OCI-LY1 (cell line): ENCODE data around the gene NPB.

Source experiments
- H2AFZ ChIP-seq: fragments of 200-600 bp; sonication (generic), shearing (Covaris generic); 2 replicates; pipeline ENCODE4 v1.6.0; 2014; ENCODE audit warnings: antibody characterized with exemption, mild to moderate bottlenecking, low read length
- H3F3A ChIP-seq: fragments of 200-600 bp; sonication (generic), shearing (Covaris generic); 2 replicates; pipeline ENCODE4 v1.6.0; 2014; ENCODE audit warnings: mild to moderate bottlenecking, antibody characterized with exemption, low read length, moderate library complexity; ENCODE audit not compliant: insufficient read depth
- H3K27ac ChIP-seq: fragments of 200-600 bp; sonication (generic); 2 replicates; pipeline ENCODE4 v1.5.1; 2014; ENCODE audit warnings: low read length, mixed run types, mild to moderate bottlenecking, low read depth; ENCODE audit not compliant: poor library complexity, severe bottlenecking
- H3K27me3 ChIP-seq: fragments of 200-600 bp; sonication (generic); 2 replicates; pipeline ENCODE4 v1.6.0; 2014; ENCODE audit warnings: antibody characterized with exemption, mild to moderate bottlenecking, low read length, moderate library complexity; ENCODE audit not compliant: insufficient read depth
- H3K36me3 ChIP-seq: fragments of 200-600 bp; sonication (generic); 2 replicates; pipeline ENCODE4 v1.6.1; 2014; ENCODE audit warnings: mild to moderate bottlenecking, antibody characterized with exemption, low read length, moderate library complexity, mixed read lengths; ENCODE audit not compliant: insufficient read depth
- H3K4me1 ChIP-seq: fragments of 200-600 bp; sonication (generic); 2 replicates; pipeline ENCODE4 v1.5.1; 2014; ENCODE audit warnings: mild to moderate bottlenecking, low read length, moderate library complexity; ENCODE audit not compliant: insufficient read depth, severe bottlenecking
- H3K4me2 ChIP-seq: fragments of 200-600 bp; sonication (generic), shearing (Covaris generic); 2 replicates; pipeline ENCODE4 v1.6.1; 2014; ENCODE audit warnings: low read length
- H3K4me3 ChIP-seq: fragments of 200-600 bp; sonication (generic); 2 replicates; pipeline ENCODE4 v1.5.1; 2014; ENCODE audit warnings: low read length, low read depth, mild to moderate bottlenecking, mixed read lengths; ENCODE audit not compliant: poor library complexity, severe bottlenecking
- H3K79me2 ChIP-seq: fragments of 200-600 bp; shearing (Covaris generic); 2 replicates; pipeline ENCODE4 v1.6.1; 2016; ENCODE audit warnings: mixed run types, low read length, mixed read lengths; ENCODE audit not compliant: insufficient read depth
- H3K9ac ChIP-seq: fragments of 200-600 bp; sonication (generic), shearing (Covaris generic); 2 replicates; pipeline ENCODE4 v1.6.1; 2014; ENCODE audit warnings: mild to moderate bottlenecking, low read length, mixed read lengths
- H3K9me2 ChIP-seq: fragments of 200-600 bp; sonication (generic), shearing (Covaris generic); 2 replicates; pipeline ENCODE4 v1.6.1; 2014; ENCODE audit warnings: low read depth, mild to moderate bottlenecking, low read length, mixed read lengths
- H3K9me3 ChIP-seq: fragments of 200-600 bp; shearing (Covaris generic); 2 replicates; pipeline ENCODE4 v1.6.1; 2014; ENCODE audit warnings: low read length, mixed read lengths
- H4K20me1 ChIP-seq: fragments of 200-600 bp; sonication (generic), shearing (Covaris generic); 2 replicates; pipeline ENCODE4 v1.6.0; 2016; ENCODE audit warnings: mild to moderate bottlenecking, low read length; ENCODE audit not compliant: insufficient read depth
- CTCF ChIP-seq: fragments of 200-600 bp; sonication (generic), shearing (Covaris generic); IDR thresholded peaks from 2 replicates; pipeline ENCODE4 v1.5.1; 2017; ENCODE audit warnings: mild to moderate bottlenecking, antibody characterized with exemption, low read length, moderate library complexity, mixed read lengths
- EZH2 ChIP-seq: fragments of 200-600 bp; sonication (generic), shearing (Covaris generic); IDR thresholded peaks from 2 replicates; pipeline ENCODE4 v1.8.0; 2017; ENCODE audit warnings: borderline replicate concordance, mixed run types, mild to moderate bottlenecking, antibody characterized with exemption, low read length, moderate library complexity, mixed read lengths

NPB gene

GRCh38 chr17:81918832-81919545 is 17.0 kb downstream of the NPB start:
- Histone ChIP-seq H3K4me3 (no peak overlapping the region), H3K4me1 (peaks cover 29% of the 10 kb centered on the region), H3K27ac (no peak overlapping the region), H3K79me2 (peaks cover under 1% of the 10 kb centered on the region; the same call in 1 of the 2 replicates), H3K36me3 (peaks cover 43% of the 10 kb centered on the region), H3K9me2 (no peaks in the 10 kb centered on the region), H3K27me3 (no peaks in the 10 kb centered on the region), H3K4me2 (no peak overlapping the region), H3F3A (no peaks in the 10 kb centered on the region), H3K9ac (no peak overlapping the region), H3K9me3 (no peaks in the 10 kb centered on the region), H2AFZ (no peak overlapping the region), H4K20me1 (no peaks in the 10 kb centered on the region)
- TF ChIP-seq CTCF (no peak), EZH2 (no peak)

- Histone ChIP-seq H3K9me3 (no peaks in the 10 kb centered on the region), H3K36me3 (peaks cover 24% of the 10 kb centered on the region; the same call in 1 of the 2 replicates), H3F3A (no peaks in the 10 kb centered on the region), H4K20me1 (no peaks in the 10 kb centered on the region), H3K4me1 (peaks cover 48% of the 10 kb centered on the region), H3K27me3 (no peaks in the 10 kb centered on the region), H3K4me2 (no peak overlapping the region), H3K27ac (no peak overlapping the region), H3K9me2 (no peaks in the 10 kb centered on the region), H3K9ac (no peak overlapping the region), H2AFZ (no peak overlapping the region), H3K4me3 (no peak overlapping the region), H3K79me2 (peaks cover 16% of the 10 kb centered on the region)
- TF ChIP-seq CTCF (no peak), EZH2 (no peak)
Measured at GRCh38 chr17:81920612-81921536, 18.8 kb downstream of the NPB start.

DNA sequence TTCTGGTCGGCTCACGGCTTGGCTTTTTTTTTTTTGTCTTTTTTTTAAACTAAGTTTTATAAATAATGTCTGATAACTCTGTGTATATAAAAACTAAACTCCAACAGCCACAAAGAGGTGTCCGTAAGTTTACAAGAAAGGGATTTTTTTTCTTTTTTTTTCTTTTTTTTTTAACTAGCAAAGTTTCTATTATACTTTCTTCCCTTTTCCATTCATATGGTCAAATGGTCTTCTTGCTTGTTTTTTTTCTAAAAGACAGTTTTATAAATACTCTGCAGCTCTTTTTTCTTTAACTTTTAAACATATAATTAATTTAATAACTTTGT is 19.5 kb downstream of the NPB start:
- Histone ChIP-seq H3F3A (no peaks in the 10 kb centered on the region), H3K79me2 (peaks cover 23% of the 10 kb centered on the region), H4K20me1 (no peaks in the 10 kb centered on the region), H3K4me2 (no peak overlapping the region), H3K9me3 (no peaks in the 10 kb centered on the region), H3K9ac (no peak overlapping the region), H3K27ac (no peak overlapping the region), H3K4me3 (no peak overlapping the region), H2AFZ (no peak overlapping the region), H3K4me1 (peaks cover 49% of the 10 kb centered on the region), H3K9me2 (no peaks in the 10 kb centered on the region), H3K36me3 (peaks cover 21% of the 10 kb centered on the region; the same call in 1 of the 2 replicates), H3K27me3 (no peaks in the 10 kb centered on the region)
- TF ChIP-seq CTCF (no peak), EZH2 (no peak)
